Adipocyte (in vitro differentiated cells): Measurements from ENCODE around the gene C2CD4C.
"Not testable (repeated sequence)": the region's sequence is repeated elsewhere in the genome, so short reads cannot be mapped to it uniquely, and the experiment has no call there.

ENCODE experiments used
- DNase-seq: peaks from one replicate; pipeline ENCODE4 v3.0.0-alpha.2; 2015; ENCODE audit warnings: low read depth
- H3K27me3 ChIP-seq: replicated peaks from 2 replicates; pipeline ENCODE4 v1.7.0; 2013; ENCODE audit warnings: mild to moderate bottlenecking, low read length, moderate library complexity; ENCODE audit not compliant: control insufficient read depth, insufficient read depth
- H3K36me3 ChIP-seq: 2 replicates; pipeline ENCODE4 v1.7.0; 2013; ENCODE audit warnings: low read length, mild to moderate bottlenecking, moderate library complexity; ENCODE audit not compliant: control insufficient read depth, insufficient read depth, severe bottlenecking
- H3K4me1 ChIP-seq: 2 replicates; pipeline ENCODE4 v1.7.0; 2013; ENCODE audit warnings: mild to moderate bottlenecking, low read length, moderate library complexity; ENCODE audit not compliant: control insufficient read depth, insufficient read depth
- H3K4me3 ChIP-seq: 2 replicates; pipeline ENCODE4 v1.7.0; 2013; ENCODE audit warnings: mild to moderate bottlenecking, low read length, moderate library complexity
- H3K9ac ChIP-seq: 2 replicates; pipeline ENCODE4 v1.7.0; 2013; ENCODE audit warnings: mild to moderate bottlenecking, low read length, moderate library complexity
- H3K9me3 ChIP-seq: 2 replicates; pipeline ENCODE4 v1.7.0; 2013; ENCODE audit warnings: mild to moderate bottlenecking, low read length, moderate library complexity; ENCODE audit not compliant: control insufficient read depth

The C2CD4C gene

GRCh38 chr19:403221-404027 lies 5.5 kb downstream of the C2CD4C start:
- Histone ChIP-seq H3K9ac (no peak overlapping the region), H3K36me3 (no peaks in the 10 kb centered on the region), H3K4me3 (no peak overlapping the region), H3K4me1 (no peaks in the 10 kb centered on the region), H3K9me3 (no peaks in the 10 kb centered on the region), H3K27me3 (peaks cover 29% of the 10 kb centered on the region)
- no peak for DNase-seq

- no peak overlapping the region for H3K9ac ChIP-seq
- H3K27me3 ChIP-seq, result peaks cover 36% of the 10 kb centered on the region
- no peaks in the 10 kb centered on the region for H3K4me1 ChIP-seq
- no peaks in the 10 kb centered on the region for H3K36me3 ChIP-seq
- no peak overlapping the region for H3K4me3 ChIP-seq
- DNase-seq, result no peak
- no peaks in the 10 kb centered on the region for H3K9me3 ChIP-seq
Measured at GRCh38 chr19:402786-403185, 6.2 kb downstream of the C2CD4C start.

- Histone ChIP-seq H3K9ac (no peak overlapping the region), H3K27me3 (peaks cover 44% of the 10 kb centered on the region), H3K4me1 (no peaks in the 10 kb centered on the region), H3K36me3 (no peaks in the 10 kb centered on the region), H3K4me3 (no peak overlapping the region), H3K9me3 (no peaks in the 10 kb centered on the region)
- DNase-seq, result peak; percentile 42
Measured at GRCh38 chr19:401866-402511, 7.0 kb downstream of the C2CD4C start.

- Histone ChIP-seq H3K36me3 (no peaks in the 10 kb centered on the region), H3K27me3 (peaks cover 40% of the 10 kb centered on the region), H3K9me3 (no peaks in the 10 kb centered on the region), H3K4me1 (no peaks in the 10 kb centered on the region), H3K9ac (no peak overlapping the region), H3K4me3 (no peak overlapping the region)
- DNase-seq, result no peak
Measured at GRCh38 chr19:400976-401865, 7.7 kb downstream of the C2CD4C start.

GRCh38 chr19:399370-399769 lies 9.6 kb downstream of the C2CD4C start:
- no peak overlapping the region for H3K4me3 ChIP-seq
- peaks cover 29% of the 10 kb centered on the region for H3K27me3 ChIP-seq
- H3K9ac ChIP-seq, result no peak overlapping the region
- H3K4me1 ChIP-seq, result no peaks in the 10 kb centered on the region
- no peaks in the 10 kb centered on the region for H3K36me3 ChIP-seq
- H3K9me3 ChIP-seq, result no peaks in the 10 kb centered on the region
- no peak for DNase-seq

- no peaks in the 10 kb centered on the region for H3K4me1 ChIP-seq
- no peak overlapping the region for H3K9ac ChIP-seq
- no peak for DNase-seq
- H3K27me3 ChIP-seq, result peaks cover 29% of the 10 kb centered on the region
- H3K4me3 ChIP-seq, result no peak overlapping the region
- no peaks in the 10 kb centered on the region for H3K36me3 ChIP-seq
- no peaks in the 10 kb centered on the region for H3K9me3 ChIP-seq
Measured at GRCh38 chr19:398719-399118, 10.2 kb downstream of the C2CD4C start.

- H3K9me3 ChIP-seq, result no peaks in the 10 kb centered on the region
- H3K4me1 ChIP-seq, result no peaks in the 10 kb centered on the region
- H3K36me3 ChIP-seq, result no peaks in the 10 kb centered on the region
- no peak for DNase-seq
- no peak overlapping the region for H3K9ac ChIP-seq
- H3K4me3 ChIP-seq, result no peak overlapping the region
- peaks cover 25% of the 10 kb centered on the region for H3K27me3 ChIP-seq
Measured at GRCh38 chr19:397941-398706, 10.8 kb downstream of the C2CD4C start.

- H3K36me3 ChIP-seq, result no peaks in the 10 kb centered on the region
- no peaks in the 10 kb centered on the region for H3K9me3 ChIP-seq
- DNase-seq, result no peak
- H3K27me3 ChIP-seq, result peaks cover 20% of the 10 kb centered on the region
- H3K9ac ChIP-seq, result no peak overlapping the region
- H3K4me1 ChIP-seq, result no peaks in the 10 kb centered on the region
- H3K4me3 ChIP-seq, result no peak overlapping the region
Measured at GRCh38 chr19:397321-397720, 11.6 kb downstream of the C2CD4C start.

- peaks cover 16% of the 10 kb centered on the region for H3K27me3 ChIP-seq
Measured at GRCh38 chr19:395467-395866, 13.5 kb downstream of the C2CD4C start.

GRCh38 chr19:394857-395256 lies 14.1 kb downstream of the C2CD4C start:
- not testable (repeated sequence) for H3K4me3 ChIP-seq, H3K36me3 ChIP-seq, H3K9ac ChIP-seq, H3K4me1 ChIP-seq, DNase-seq, H3K9me3 ChIP-seq
- peaks cover 22% of the 10 kb centered on the region for H3K27me3 ChIP-seq

More at GRCh38 chr19:395467-395866, 13.5 kb downstream of the C2CD4C start:
- DNase-seq, result no peak
- no peaks in the 10 kb centered on the region for H3K36me3 ChIP-seq
- H3K4me3 ChIP-seq, result no peak overlapping the region
- H3K9me3 ChIP-seq, result no peaks in the 10 kb centered on the region
- H3K9ac ChIP-seq, result no peak overlapping the region
- H3K4me1 ChIP-seq, result no peaks in the 10 kb centered on the region
